GM18519 (cell line): ENCODE results near the gene PPFIA1.
"Not testable (repeated sequence)": the region's sequence is repeated elsewhere in the genome, so short reads cannot be mapped to it uniquely, and the experiment has no call there.

Source experiments
- ATAC-seq: cut with Tn5 transposase; IDR thresholded peaks from one replicate; pipeline ENCODE4 v1.9.1; 2021; ENCODE audit warnings: mild to moderate bottlenecking, moderate library complexity; ENCODE audit not compliant: unreplicated experiment, low FRiP score

Gene PPFIA1

GRCh38 chr11:70407814-70408213, 137.3 kb downstream of the PPFIA1 start:
- ATAC-seq: no peak

GRCh38 chr11:70408326-70408725, 137.8 kb downstream of the PPFIA1 start:
- not testable (repeated sequence) for ATAC-seq

- ATAC-seq: no peak
These were observed 138.9 kb downstream of the PPFIA1 start for GRCh38 chr11:70409437-70409836.

GRCh38 chr11:70409871-70410270, 139.4 kb downstream of the PPFIA1 start:
- no peak for ATAC-seq

GRCh38 chr11:70410276-70411205, 140.1 kb downstream of the PPFIA1 start:
- ATAC-seq: no peak

- no peak for ATAC-seq
These were observed 141.4 kb downstream of the PPFIA1 start for GRCh38 chr11:70411713-70412452.

- no peak for ATAC-seq
These were observed 142.7 kb downstream of the PPFIA1 start for GRCh38 chr11:70413151-70413550.

GRCh38 chr11:70414341-70415100, 144.0 kb downstream of the PPFIA1 start:
- no peak for ATAC-seq

GRCh38 chr11:70415191-70415590, 144.7 kb downstream of the PPFIA1 start:
- ATAC-seq: no peak

GRCh38 chr11:70415642-70416395, 145.3 kb downstream of the PPFIA1 start:
- ATAC-seq: no peak

- ATAC-seq: no peak
These were observed 146.4 kb downstream of the PPFIA1 start for GRCh38 chr11:70416881-70417280.

- no peak for ATAC-seq
These were observed 147.6 kb downstream of the PPFIA1 start for GRCh38 chr11:70418130-70418529.

GRCh38 chr11:70419307-70420007, 149.0 kb downstream of the PPFIA1 start:
- ATAC-seq: no peak

GRCh38 chr11:70420008-70420464, 149.5 kb downstream of the PPFIA1 start:
- no peak for ATAC-seq

GRCh38 chr11:70420496-70420895, 150.0 kb downstream of the PPFIA1 start:
- no peak for ATAC-seq

- ATAC-seq: no peak
These were observed 150.6 kb downstream of the PPFIA1 start for GRCh38 chr11:70421123-70421522.

- no peak for ATAC-seq
These were observed 152.4 kb downstream of the PPFIA1 start for GRCh38 chr11:70422692-70423522.
